Aorta (tissue), 5 donors: ENCODE results near the gene FAM107B. TPM values are rescaled to one million over a fixed set of nuclear protein-coding genes. Genes with fewer than 3 reads are reported as not detected.

Experiments
- ATAC-seq: fragments of 200-7000 bp; cut with Tn5 transposase; one replicate; pipeline ENCODE4 v1.9.1; 2022; ENCODE audit warnings: moderate library complexity; ENCODE audit not compliant: low FRiP score
- DNase-seq, 2 donors: peaks; one replicate each; pipeline ENCODE4 v3.0.0-alpha.2; 2020
- H3K27ac ChIP-seq, 2 donors: one replicate each; pipeline ENCODE4 v1.5.1; 2013; ENCODE audit warnings: low read length in 2 of 2, mild to moderate bottlenecking in 2 of 2, moderate library complexity in 2 of 2, control low read depth in 1 of 2, inconsistent platforms in 1 of 2, low read depth in 1 of 2
- H3K27me3 ChIP-seq, 2 donors: one replicate each; pipeline ENCODE4 v1.6.1; 2013; ENCODE audit warnings: control low read depth in 1 of 2, low read length in 1 of 2, mild to moderate bottlenecking in 1 of 2, moderate library complexity in 1 of 2; ENCODE audit not compliant: insufficient read depth in 2 of 2, control insufficient read depth in 1 of 2
- H3K36me3 ChIP-seq, 2 donors: one replicate each; pipeline ENCODE4 v1.6.1; 2013; ENCODE audit warnings: control low read depth in 1 of 2, low read length in 1 of 2, mild to moderate bottlenecking in 1 of 2; ENCODE audit not compliant: insufficient read depth in 2 of 2, control insufficient read depth in 1 of 2
- H3K4me1 ChIP-seq, 2 donors: one replicate each; pipeline ENCODE4 v1.6.1; 2013; ENCODE audit warnings: low read length in 2 of 2, control low read depth in 1 of 2, mild to moderate bottlenecking in 1 of 2, moderate library complexity in 1 of 2; ENCODE audit not compliant: insufficient read depth in 2 of 2, control insufficient read depth in 1 of 2
- H3K4me3 ChIP-seq, 2 donors: one replicate each; pipeline ENCODE4 v1.5.1; 2013; ENCODE audit warnings: low read length in 2 of 2, control low read depth in 1 of 2, mild to moderate bottlenecking in 1 of 2
- H3K9me3 ChIP-seq: one replicate; pipeline ENCODE4 v1.6.1; 2013; ENCODE audit warnings: mild to moderate bottlenecking, low read length; ENCODE audit not compliant: control insufficient read depth
- whole genome bisulfite sequencing, 2 donors: extraction: QIAGEN DNeasy Blood & Tissue Kit; methylation state at CpG; one replicate each; pipeline ENCODE4 v1.1.7; 2013; 5-methylcytosine and 5-hydroxymethylcytosine counted together
- intact Hi-C, 2 donors: fragments of 100-400 bp; cut with DNase I; formaldehyde crosslinking; loops; one replicate each; pipeline versions ENCODE4 v1.14.2 to v1.15.0; 2022
- polyA plus RNA-seq, 2 donors: library from polyadenylated mRNA; stranded (reverse); fragments of 200-250 nt; gene quantifications; one replicate each; pipeline ENCODE4 v1.2.3, GENCODE V29; 2013
- total RNA-seq, 2 donors: library from RNA; stranded (reverse); fragmentation: NEBNext Ultra II Directional; extraction: Animal tissue kit (Norgen Biotek cat#: 25700); gene quantifications; one replicate each; pipeline ENCODE4 v1.2.1, GENCODE V29; 2021
- donor health status: healthy with polysubstance abuse.
- donor health status: Bipolar disorder and iron deficiency.
- donor health status: DM: no; HTN: no; CAD: no.
- donor health status: DM: no; HTN: no; CAD: no.
- donor health status: DM: yes; HTN: yes; CAD: no.

The FAM107B gene
- total and polyA plus RNA-seq, 4 donors = 16.6 to 58.5 (median 33.1) TPM

DNA sequence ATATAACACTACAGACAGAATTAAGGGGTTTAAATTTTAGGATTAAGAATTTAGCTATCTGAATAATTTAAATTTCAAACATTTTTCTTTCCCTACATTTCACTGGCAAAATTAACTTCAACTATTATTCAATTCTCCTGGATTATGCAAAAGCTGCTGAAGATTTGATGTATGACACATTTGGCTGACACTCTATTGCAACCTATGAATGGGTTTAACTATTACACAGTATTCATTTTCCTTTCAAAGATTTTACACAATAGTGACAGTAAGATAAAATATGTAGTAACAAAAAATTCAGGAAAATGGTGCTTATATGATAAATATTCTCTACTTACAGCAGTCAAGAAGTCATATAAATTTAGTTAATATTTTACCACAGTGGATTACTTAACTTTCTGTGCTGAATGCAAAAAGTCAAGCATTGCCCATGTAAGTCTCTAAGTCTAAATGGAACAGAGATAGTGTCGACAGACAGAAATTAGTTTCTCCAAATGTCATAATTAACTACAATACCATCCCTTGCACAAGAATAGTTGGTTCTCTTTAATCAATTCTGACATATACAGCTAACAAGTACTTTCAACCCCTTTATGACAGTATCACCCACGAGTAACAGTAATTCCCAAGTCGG lies 249.9 kb downstream of the FAM107B start:
- no peak overlapping the region for H3K27ac ChIP-seq
- peaks cover 0 to 2% of the 10 kb centered on the region in 2 donors for H3K4me1 ChIP-seq
- no peaks in the 10 kb centered on the region for H3K9me3 ChIP-seq
- no peaks in the 10 kb centered on the region for H3K27me3 ChIP-seq
- DNase-seq (no peak), ATAC-seq (no peak)
- intact Hi-C loops = no loop called here
- 93 to 95% methylated on average over 3 of the region's 3 CpGs for WGBS, 2 donors
- peaks cover 0 to 9% of the 10 kb centered on the region in 2 donors for H3K36me3 ChIP-seq
- no peak overlapping the region for H3K4me3 ChIP-seq

DNA sequence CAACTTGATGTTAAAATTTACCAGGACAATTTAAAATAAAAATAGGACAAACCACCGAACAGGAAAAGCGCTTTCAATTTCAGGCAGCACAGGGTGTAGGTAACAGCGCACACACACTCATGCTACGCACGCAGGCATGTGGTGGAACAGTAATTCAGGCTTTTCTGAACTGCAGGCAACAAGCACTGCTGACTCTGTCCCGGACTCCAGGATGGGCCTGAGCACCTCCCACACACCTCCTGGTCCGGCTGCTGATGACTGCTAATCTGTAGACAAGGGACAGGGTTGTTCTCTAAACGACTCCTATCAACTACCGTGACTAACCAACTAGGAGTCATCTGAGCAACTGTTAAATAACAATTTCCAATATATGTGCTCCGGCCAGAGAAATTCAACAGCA lies 251.4 kb downstream of the FAM107B start:
- no peak for ATAC-seq
- intact Hi-C loops = no loop called here
- no peaks in the 10 kb centered on the region for H3K4me1 ChIP-seq

DNA sequence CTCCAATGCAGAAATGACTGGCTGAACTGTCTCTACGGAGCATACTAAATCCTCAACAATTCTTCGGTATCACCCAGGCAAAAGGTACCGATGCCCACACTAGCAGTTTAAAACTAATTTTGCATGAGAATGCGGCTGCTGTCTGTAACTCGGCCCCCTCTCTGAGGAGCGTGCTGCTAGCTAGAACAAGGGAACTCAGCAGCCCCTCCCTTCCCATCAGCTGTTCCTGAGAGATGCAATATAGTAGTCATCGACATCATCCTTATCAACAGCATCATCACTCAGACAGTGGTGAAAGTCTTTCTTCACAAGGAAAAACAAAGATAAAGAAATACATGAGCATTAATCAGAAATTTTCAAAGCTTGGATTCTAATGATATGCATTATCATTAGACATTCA lies 254.9 kb downstream of the FAM107B start:
- Histone ChIP-seq H3K4me1 (no peaks in the 10 kb centered on the region), H3K4me3 (no peak overlapping the region), H3K9me3 (no peaks in the 10 kb centered on the region), H3K27me3 (no peaks in the 10 kb centered on the region), H3K27ac (no peak overlapping the region), H3K36me3 (peaks cover 0 to 11% of the 10 kb centered on the region in 2 donors)
- intact Hi-C loops = no loop called here
- 80 to 81% methylated on average over 7 of the region's 7 CpGs for WGBS, 2 donors
- ATAC-seq (no peak), DNase-seq (no peak)

More for the DNA sequence above, 251.4 kb downstream of the FAM107B start:
- no peak overlapping the region for H3K4me3 ChIP-seq
- no peak overlapping the region for H3K27ac ChIP-seq
- no peak for DNase-seq
- 92 to 94% methylated on average over 10 of the region's 10 CpGs for WGBS, 2 donors
- H3K36me3 ChIP-seq = peaks cover 0 to 11% of the 10 kb centered on the region in 2 donors
- no peaks in the 10 kb centered on the region for H3K9me3 ChIP-seq
- no peaks in the 10 kb centered on the region for H3K27me3 ChIP-seq

DNA sequence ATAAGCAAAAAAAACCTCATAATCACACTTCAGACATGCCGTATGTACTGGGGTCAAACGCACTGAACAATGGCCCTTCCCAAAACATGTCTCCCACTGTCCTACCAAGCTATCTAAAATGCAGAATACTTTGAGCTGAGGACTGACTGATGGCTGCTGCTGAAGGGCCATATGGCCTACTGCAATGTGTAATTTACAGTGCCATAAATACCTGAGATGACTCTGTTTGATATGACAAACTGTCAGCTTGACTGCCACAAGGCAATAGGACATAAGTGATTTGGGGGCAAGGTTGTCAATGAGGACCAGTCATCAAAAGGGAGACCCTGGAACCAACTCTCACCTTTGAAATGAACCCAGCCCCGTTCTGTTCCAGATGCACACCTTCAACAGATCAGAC lies 256.5 kb downstream of the FAM107B start:
- 93 to 94% methylated on average over 3 of the region's 3 CpGs for WGBS, 2 donors
- no peaks in the 10 kb centered on the region for H3K27me3 ChIP-seq
- H3K4me3 ChIP-seq = no peak overlapping the region
- DNase-seq = no peak
- H3K36me3 ChIP-seq = peaks cover 0 to 11% of the 10 kb centered on the region in 2 donors
- no peaks in the 10 kb centered on the region for H3K9me3 ChIP-seq
- H3K27ac ChIP-seq = no peak overlapping the region
- intact Hi-C loops = no loop called here
- ATAC-seq = no peak
- no peaks in the 10 kb centered on the region for H3K4me1 ChIP-seq

DNA sequence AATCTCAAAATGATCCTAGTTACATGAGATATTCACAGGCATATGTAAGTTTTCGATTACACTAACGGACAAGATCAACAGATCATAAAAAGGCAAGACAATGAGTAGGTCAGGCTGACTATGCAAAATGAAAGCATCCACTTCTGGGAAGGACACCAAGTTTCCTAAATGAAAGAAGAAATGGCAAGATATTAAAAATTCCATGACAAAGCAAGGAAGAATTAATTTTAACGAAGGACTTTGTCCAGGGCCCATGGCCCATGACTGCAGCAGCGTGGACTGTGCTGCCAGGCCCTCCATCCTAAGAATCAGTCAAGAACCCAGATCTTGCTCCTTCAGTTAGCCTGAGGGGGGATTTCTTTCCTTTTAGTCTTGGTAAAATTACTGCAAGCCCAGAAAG lies 261.6 kb downstream of the FAM107B start:
- H3K36me3 ChIP-seq = no peaks in the 10 kb centered on the region
- ATAC-seq = peak; percentile 68
- WGBS, 2 donors = 57 to 71% methylated on average over 4 of the region's 4 CpGs
- intact Hi-C loops = no loop called here
- H3K9me3 ChIP-seq = no peaks in the 10 kb centered on the region
- H3K27me3 ChIP-seq = no peaks in the 10 kb centered on the region
- H3K27ac ChIP-seq = no peak overlapping the region
- H3K4me3 ChIP-seq = no peak overlapping the region
- DNase-seq = no peak
- no peaks in the 10 kb centered on the region for H3K4me1 ChIP-seq

DNA sequence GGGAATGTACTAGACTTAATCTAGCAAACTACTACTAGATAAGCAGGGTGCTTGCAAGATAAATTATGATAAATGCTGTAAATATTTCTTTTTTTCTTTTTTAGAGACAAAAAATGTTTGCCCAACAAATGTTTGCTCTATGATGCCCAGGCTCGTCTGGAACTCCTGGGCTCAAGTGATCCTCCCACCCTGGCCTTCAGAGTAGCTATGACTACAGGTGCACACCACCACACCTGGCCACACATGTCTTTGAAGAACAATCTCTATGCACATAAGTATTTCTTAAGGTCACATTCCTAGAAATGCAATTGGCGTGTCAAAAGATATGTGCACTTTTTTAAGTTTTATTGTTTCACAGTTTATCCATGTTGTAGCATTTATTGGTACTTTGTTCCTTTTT lies 264.4 kb downstream of the FAM107B start:
- 71 to 88% methylated on average over 2 of the region's 2 CpGs for WGBS, 2 donors
- Histone ChIP-seq H3K4me3 (no peak overlapping the region), H3K27ac (no peak overlapping the region), H3K4me1 (no peaks in the 10 kb centered on the region), H3K9me3 (no peaks in the 10 kb centered on the region), H3K27me3 (no peaks in the 10 kb centered on the region), H3K36me3 (no peaks in the 10 kb centered on the region)
- ATAC-seq (no peak), DNase-seq (no peak)
- intact Hi-C loops = no loop called here

DNA sequence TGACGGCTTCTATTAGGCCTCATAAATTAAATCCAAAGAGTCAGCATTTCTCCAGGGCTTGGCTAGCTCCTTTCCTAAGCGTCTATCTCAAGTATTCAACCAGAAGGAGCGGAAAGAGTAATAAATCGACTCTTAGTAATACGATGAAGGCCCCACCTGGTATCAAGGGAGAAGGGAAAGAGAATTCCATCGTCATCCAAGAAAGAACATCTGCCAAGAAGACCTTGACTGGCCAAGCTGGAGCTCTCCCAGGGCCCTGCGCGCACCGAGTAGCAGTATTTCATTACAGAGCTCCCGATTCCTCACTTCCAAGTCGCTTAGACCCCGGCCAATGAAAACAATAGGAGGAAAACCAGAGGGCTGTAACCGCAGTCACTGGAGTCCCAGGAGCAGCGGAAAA lies 266.0 kb downstream of the FAM107B start:
- peak; percentile 89 for ATAC-seq
- intact Hi-C loops = no loop called here
- no peak overlapping the region for H3K27ac ChIP-seq
- no peaks in the 10 kb centered on the region for H3K27me3 ChIP-seq
- DNase-seq = peak; percentile 65 to 84
- no peaks in the 10 kb centered on the region for H3K4me1 ChIP-seq
- H3K36me3 ChIP-seq = no peaks in the 10 kb centered on the region
- 79 to 89% methylated on average over 14 of the region's 14 CpGs for WGBS, 2 donors
- no peak overlapping the region for H3K4me3 ChIP-seq
- no peaks in the 10 kb centered on the region for H3K9me3 ChIP-seq

DNA sequence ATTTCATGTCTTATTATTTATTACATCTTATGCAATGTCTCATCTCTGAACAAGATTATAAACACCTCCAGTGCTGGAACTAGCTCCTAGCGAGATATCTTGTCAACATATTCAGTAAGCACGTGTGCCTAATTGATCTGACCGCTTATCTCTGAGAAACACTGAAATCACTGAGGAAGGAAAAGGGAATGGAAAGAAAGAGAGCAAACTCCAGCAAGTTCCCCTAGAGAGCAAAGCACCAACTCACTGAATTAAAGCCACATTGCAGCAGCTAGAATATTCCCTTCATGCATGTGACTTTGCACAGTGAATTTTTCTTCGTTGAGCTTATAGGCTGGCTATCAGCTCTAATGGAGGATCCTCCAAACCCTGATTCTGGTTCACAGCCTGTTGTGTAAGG lies 266.9 kb downstream of the FAM107B start:
- no peaks in the 10 kb centered on the region for H3K9me3 ChIP-seq
- no peak for ATAC-seq
- no peaks in the 10 kb centered on the region for H3K36me3 ChIP-seq
- H3K4me1 ChIP-seq = no peaks in the 10 kb centered on the region
- intact Hi-C loops = no loop called here
- WGBS, 2 donors = 88 to 89% methylated on average over 4 of the region's 4 CpGs
- no peak for DNase-seq
- H3K27me3 ChIP-seq = no peaks in the 10 kb centered on the region
- no peak overlapping the region for H3K4me3 ChIP-seq
- H3K27ac ChIP-seq = no peak overlapping the region

DNA sequence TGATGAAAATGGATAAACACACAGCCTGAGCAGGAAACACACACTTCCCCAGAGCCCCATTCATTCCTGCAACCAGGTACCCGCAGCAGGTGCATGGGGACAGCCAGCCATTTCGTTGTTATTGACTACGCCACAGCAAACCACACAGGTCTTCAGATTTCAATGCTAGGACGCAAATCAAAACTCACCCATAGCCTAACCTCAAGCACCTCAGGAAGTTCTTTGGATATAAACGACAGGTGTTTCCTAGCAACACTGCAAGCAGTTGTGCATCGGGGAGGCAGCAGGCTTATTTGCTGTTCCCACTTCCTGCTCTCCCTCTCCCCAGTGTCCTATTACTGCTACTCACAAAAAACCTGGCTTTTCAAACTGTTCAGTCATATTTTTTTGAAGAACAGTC lies 267.5 kb downstream of the FAM107B start:
- no peaks in the 10 kb centered on the region for H3K27me3 ChIP-seq
- no peaks in the 10 kb centered on the region for H3K4me1 ChIP-seq
- H3K4me3 ChIP-seq = no peak overlapping the region
- WGBS, 2 donors = 74 to 76% methylated on average over 6 of the region's 6 CpGs
- no peaks in the 10 kb centered on the region for H3K9me3 ChIP-seq
- intact Hi-C loops = no loop called here
- no peak overlapping the region for H3K27ac ChIP-seq
- DNase-seq (no peak), ATAC-seq (no peak)
- no peaks in the 10 kb centered on the region for H3K36me3 ChIP-seq
